GM21515 (cell line): ENCODE measurements around the gene RAET1G.
"Not testable (repeated sequence)": the region's sequence is repeated elsewhere in the genome, so short reads cannot be mapped to it uniquely, and the experiment has no call there.

Experiments
- ATAC-seq: cut with Tn5 transposase; IDR thresholded peaks from one replicate; pipeline ENCODE4 v1.9.1; 2021; ENCODE audit not compliant: unreplicated experiment

Gene RAET1G

GRCh38 chr6:149953934-149954327, 31.0 kb upstream of the RAET1G start:
- not testable (repeated sequence) for ATAC-seq

DNA sequence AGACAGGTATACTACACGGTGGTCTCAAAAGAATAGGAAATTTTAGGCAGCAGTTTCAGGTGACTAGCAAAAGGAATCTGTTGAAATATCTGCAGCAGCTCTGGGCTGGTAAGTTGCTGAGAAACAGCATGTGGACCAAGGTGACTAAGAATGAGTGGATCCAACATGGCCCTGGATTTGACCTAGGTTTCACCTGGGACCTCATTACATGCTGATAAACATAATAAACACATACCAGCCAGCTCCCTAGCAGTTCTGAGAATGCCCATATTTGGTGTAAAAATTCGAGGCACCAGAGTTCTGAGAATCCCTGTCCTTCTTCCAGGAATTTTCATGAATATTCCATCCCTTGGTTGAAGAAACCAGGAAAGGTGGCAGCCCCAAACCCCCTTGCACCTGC, 30.5 kb upstream of the RAET1G start:
- not testable (repeated sequence) for ATAC-seq

DNA sequence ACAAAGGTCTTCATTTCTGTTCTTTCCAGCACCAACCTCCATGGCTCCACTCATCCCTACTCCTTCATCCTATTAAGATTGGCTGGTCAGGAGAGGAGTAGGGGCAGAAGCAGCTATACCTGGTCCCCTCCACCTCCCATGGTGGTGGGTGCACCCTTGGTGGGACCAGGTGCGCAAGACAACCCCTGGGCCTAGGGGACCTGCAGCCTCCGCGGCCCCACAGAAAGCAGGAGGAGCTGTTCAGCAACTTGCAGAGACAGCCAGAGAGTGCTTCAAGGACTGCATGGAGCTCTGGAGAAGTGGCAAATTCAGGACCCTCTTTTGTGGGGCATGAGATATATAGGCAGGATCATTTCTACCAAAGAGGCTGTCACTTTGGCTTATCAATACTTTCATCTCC, 28.7 kb upstream of the RAET1G start:
- ATAC-seq: no peak

DNA sequence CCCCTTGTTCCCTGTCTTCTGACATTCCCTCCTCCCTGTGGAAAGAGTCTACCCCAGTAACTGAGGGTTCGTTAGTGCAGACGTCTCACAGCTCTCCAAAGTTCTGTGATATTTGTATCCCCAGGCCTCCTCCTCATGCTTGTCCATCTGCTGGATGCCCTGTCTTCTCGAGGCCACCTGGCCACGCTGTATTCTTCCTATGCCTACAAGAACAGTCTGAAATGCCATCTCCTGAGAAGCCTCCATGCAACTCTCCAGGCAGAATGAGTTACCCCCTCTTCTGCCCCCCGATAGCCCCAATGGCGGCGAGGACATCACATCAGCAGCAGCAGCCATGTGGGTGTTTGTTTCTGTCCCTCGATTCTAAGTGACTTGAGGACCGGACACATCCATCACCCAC, 28.2 kb upstream of the RAET1G start:
- no peak for ATAC-seq

DNA sequence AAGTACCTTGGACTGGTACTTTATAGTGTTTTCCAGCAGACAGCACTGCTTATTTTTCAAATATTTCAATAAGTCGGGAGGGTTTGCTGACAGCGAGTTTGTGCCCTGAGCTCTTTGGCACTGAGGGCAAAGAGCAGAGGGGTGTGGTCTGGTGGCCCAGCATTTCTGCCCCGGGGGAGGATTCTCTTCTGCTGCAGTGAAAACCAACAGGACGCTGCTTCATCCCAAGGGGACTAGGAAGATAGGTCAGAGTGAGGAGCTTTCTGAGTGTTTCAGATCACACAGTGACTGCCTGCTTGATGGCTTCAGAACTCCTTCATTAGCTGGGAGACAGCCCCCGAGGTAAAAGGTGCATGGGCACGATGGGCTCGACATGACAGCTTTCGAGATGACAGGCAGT, 27.5 kb upstream of the RAET1G start:
- no peak for ATAC-seq

DNA sequence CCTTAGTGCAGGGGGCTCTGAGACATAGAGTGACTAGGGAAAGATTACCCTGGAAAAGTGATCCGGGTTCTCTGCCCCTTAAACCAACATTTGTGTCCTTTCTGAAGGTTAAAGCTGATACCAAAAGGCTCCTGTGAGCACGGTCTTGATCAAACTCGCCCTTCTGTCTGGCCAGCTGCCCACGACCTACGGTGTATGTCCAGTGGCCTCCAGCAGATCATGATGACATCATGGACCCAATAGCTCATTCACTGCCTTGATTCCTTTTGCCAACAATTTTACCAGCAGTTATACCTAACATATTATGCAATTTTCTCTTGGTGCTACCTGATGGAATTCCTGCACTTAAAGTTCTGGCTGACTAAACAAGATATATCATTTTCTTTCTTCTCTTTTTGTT, 25.7 kb upstream of the RAET1G start:
- ATAC-seq: no peak

DNA sequence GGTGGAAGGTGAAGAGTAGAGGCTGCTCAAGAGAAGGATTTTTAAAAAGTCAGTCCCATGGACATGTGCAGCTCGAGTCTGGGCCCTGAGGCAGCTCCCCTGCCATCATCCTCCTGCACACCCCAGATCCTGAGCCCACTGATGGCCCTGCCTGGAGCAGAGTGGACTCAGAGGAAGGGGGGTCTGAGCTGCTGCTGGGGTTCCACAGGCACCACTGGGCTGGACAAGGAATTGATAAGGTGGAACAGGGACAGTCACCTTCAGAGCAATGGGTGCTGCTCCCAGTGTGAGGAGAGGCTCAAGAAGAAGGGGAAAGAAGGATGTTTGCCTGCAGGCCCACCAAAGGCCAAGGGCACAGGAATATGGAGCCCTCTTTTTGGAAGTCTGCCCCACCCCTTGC, 25.1 kb upstream of the RAET1G start:
- no peak for ATAC-seq

DNA sequence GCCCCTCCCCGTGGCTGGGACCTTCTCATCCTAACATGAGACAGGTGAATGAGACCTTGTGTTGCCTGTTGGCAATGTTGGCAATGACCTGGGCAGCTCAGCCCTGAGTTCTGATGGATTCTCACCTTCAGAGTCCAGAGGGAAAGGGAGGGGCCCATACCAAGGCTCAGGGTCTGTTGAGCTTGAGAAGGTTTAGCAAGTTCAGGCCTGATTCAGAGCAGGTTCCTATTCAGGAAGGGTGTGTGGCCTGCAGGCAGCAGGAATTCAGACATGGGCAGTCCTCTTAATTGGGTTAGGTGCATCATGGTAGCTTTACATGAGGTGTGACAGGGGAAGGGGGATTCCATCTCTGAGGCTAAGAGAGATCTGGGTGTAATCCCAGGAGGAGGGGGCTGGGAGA, 24.6 kb upstream of the RAET1G start:
- not testable (repeated sequence) for ATAC-seq

GRCh38 chr6:149946631-149947030, 23.7 kb upstream of the RAET1G start:
- not testable (repeated sequence) for ATAC-seq

DNA sequence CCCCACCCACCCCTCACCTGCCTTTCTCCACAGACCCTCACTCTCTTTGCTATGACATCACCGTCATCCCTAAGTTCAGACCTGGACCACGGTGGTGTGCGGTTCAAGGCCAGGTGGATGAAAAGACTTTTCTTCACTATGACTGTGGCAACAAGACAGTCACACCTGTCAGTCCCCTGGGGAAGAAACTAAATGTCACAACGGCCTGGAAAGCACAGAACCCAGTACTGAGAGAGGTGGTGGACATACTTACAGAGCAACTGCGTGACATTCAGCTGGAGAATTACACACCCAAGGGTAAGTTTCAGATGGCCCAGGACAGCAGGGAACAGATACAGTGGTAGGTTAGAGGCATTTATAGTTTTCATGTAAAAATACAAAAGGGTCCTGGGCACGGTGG, 22.4 kb upstream of the RAET1G start:
- ATAC-seq: not testable (repeated sequence)

- ATAC-seq: not testable (repeated sequence)
These were observed 20.4 kb upstream of the RAET1G start for GRCh38 chr6:149943321-149943720.

GRCh38 chr6:149942461-149942829, 19.5 kb upstream of the RAET1G start:
- ATAC-seq: no peak

GRCh38 chr6:149941583-149942460, 18.9 kb upstream of the RAET1G start, which contains the start of gene ULBP2:
ULBP2 (plus strand) TSS chr6:149942014; CDS start chr6:149942073, 59 bp downstream.
- ATAC-seq: no peak

- ATAC-seq: no peak
These were observed 17.7 kb upstream of the RAET1G start for GRCh38 chr6:149940672-149940982.

DNA sequence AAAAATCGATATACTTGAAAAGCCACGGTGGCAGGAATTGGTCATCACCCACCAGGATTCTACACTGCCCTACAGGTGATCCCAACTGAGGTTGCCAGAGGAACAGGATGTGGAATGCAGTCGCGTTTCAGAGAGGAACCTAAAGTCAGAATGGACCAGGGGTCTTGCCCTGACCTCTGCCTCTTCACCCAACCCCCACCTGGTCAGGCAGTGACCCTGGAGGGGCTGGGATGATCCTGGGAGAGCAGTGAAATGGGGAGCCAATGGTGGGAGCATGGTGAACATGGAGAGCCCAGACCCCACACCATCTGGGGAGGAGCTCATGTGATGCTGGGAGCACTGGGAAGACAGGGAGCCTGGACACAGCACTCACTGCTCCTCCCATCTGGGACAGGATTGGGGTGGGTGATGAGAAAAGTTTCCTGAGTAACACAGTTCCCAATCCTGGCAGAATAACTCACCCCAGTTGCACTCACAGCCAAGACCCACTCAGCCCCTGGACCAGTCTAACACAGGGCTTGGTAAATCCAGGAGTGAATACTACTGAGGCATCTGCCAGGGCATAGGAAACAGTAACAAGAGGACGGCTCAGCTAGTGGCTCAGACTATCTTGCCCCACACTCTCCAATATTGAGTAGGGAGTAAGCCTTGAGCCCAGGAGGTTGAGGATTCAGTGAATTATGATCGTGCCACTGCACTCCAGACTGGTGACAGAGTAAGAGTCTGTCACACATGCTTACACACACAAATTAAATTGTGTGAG, 17.2 kb upstream of the RAET1G start:
- ATAC-seq: no peak

- ATAC-seq: no peak
These were observed 16.4 kb upstream of the RAET1G start for GRCh38 chr6:149939356-149939648.

DNA sequence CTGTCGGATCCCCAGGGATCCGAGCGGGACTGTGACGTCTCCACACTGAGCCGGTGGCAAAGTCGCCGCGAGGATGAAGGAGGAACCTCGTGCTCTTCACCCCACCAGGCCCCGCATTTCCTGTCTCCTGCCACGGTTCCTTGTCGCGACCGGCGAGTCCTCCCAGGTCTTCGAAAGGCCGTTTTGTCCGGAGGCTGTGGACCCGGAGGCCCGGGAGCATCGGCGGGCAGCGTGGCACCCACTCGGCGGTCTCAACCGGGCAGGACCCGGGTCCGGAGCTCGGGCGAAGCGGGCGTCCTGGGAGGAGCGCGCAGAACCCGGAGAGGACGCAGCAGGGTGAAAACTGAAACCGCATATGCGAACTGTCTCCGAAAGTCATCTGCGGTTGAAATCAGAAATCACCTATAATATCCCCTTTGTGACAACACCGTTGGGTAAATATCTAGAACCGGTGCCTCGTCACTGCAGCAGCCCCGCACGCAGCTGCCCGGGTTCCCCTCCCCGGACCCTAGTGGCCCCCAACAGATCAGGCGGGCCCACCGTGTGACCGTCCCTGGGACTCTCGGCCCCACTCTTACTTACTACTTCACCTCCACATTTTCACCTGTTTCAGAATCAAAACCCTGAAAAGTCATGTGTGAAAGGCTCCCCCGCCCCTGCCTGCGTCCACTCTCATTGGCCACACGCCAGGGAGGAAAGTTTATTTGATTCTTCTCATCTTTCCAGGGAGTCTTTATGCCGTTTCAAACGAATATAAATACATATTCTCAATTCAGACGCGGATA, 15.8 kb upstream of the RAET1G start:
- ATAC-seq: peak; percentile 78

DNA sequence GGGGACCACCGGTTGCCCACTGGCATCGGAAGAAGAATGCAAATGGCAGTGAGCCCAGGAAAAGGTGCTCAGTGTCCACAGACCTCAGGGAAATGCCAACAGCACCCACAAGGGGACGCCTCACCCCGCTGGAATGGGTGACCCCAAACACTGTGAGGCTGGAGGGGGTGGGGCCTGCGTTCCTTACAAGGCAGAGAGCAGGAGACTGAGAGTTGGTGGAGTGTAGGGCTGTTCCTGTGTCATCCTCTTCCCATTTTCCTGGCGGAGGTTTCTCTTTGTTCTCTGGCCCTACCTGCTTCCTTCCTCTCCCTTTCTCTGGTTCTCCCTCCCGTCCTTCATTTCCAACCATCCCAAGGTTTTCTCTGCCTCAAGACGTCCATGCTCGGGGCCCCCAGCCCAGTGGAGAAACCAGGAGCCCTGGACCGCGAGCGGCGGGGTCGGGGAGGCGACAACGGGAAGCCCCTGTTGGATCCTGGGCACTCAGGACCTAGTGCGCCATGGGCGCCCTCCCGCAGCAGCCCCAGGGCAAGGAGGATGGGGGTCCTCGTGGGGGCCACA, 15.2 kb upstream of the RAET1G start:
- not testable (repeated sequence) for ATAC-seq

GRCh38 chr6:149936743-149937142, 13.8 kb upstream of the RAET1G start:
- ATAC-seq: no peak

- ATAC-seq: no peak
These were observed 12.7 kb upstream of the RAET1G start for GRCh38 chr6:149935668-149936067.

GRCh38 chr6:149935246-149935645, 12.3 kb upstream of the RAET1G start:
- no peak for ATAC-seq
